Central memory CD8-positive, alpha-beta T cell (primary cell): ENCODE results near the gene DES.

Experiments
- ATAC-seq: fragments of 150-1000 bp; cut with Tn5 transposase; replicated peaks from 2 replicates; pipeline ENCODE4 v1.10.0; 2022; ENCODE audit warnings: mild to moderate bottlenecking, moderate FRiP score, moderate number of reproducible peaks; ENCODE audit not compliant: poor library complexity, severe bottlenecking; ENCODE audit errors: extremely low read depth
- DNase-seq, 2 donors: peaks; one replicate each; pipeline ENCODE4 v3.0.0; 2021; ENCODE audit warnings: low spot score in 2 of 2
- H3K27ac Mint-ChIP-seq: one replicate; pipeline ENCODE4 v1.8.0; 2022; ENCODE audit warnings: low read depth, mild to moderate bottlenecking, moderate library complexity, mixed read lengths
- H3K27me3 Mint-ChIP-seq: one replicate; pipeline ENCODE4 v1.8.0; 2022; ENCODE audit warnings: mixed read lengths
- H3K36me3 Mint-ChIP-seq: one replicate; pipeline ENCODE4 v1.8.0; 2022; ENCODE audit warnings: mild to moderate bottlenecking, moderate library complexity, mixed read lengths; ENCODE audit not compliant: insufficient read depth
- H3K4me1 Mint-ChIP-seq: one replicate; pipeline ENCODE4 v1.8.0; 2022; ENCODE audit warnings: mixed read lengths
- H3K4me3 Mint-ChIP-seq: one replicate; pipeline ENCODE4 v1.8.0; 2022; ENCODE audit warnings: mild to moderate bottlenecking, moderate library complexity, mixed read lengths
- H3K9me3 Mint-ChIP-seq: one replicate; pipeline ENCODE4 v1.8.0; 2022; ENCODE audit warnings: mixed read lengths

The DES gene

DNA sequence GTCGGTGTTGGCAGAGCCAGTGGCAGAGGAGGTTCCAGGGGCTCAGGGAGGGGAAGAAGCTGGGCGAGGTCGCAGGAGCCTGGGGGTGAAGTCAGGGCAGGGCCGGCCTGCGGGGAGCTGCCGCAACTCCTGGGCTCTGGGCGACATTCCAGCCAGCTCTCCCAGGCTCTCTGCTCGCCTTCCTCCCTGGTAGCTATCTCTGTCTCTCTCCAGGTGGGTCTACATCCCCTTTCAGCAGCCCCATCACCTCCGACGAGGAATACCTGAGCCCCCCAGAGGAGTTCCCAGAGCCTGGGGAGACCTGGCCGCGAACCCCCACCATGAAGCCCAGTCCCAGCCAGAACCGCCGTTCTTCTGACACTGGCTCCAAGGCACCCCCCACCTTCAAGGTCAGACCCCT is 43.5 kb downstream of the DES start:
- no peaks in the 10 kb centered on the region for H3K9me3 Mint-ChIP-seq
- no peaks in the 10 kb centered on the region for H3K36me3 Mint-ChIP-seq
- H3K27me3 Mint-ChIP-seq, result no peaks in the 10 kb centered on the region
- no peaks in the 10 kb centered on the region for H3K4me1 Mint-ChIP-seq
- no peak for ATAC-seq
- H3K27ac Mint-ChIP-seq, result no peak overlapping the region
- DNase-seq, result no peak
- H3K4me3 Mint-ChIP-seq, result no peak overlapping the region

DNA sequence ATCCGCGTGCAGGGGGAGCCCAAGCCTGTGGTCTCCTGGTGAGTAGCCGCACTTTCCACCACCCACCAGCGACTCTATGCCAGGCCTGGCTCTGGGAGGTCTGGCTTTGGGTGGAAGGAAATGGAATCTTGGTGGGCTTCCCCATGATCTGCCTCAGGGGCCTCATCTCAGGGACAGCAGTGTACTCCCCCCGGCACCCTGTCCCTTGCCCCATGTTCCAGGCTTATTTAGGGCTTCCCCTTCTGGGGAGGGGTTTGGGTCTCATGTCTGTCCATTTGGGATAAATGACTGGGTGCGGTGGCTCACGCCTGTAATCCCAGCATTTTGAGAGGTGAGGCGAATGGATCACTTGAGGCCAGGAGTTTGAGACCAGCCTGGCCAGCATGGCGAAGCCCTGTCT is 44.2 kb downstream of the DES start:
- no peak overlapping the region for H3K4me3 Mint-ChIP-seq
- no peaks in the 10 kb centered on the region for H3K27me3 Mint-ChIP-seq
- DNase-seq (no peak), ATAC-seq (no peak)
- H3K9me3 Mint-ChIP-seq, result no peaks in the 10 kb centered on the region
- H3K4me1 Mint-ChIP-seq, result no peaks in the 10 kb centered on the region
- no peaks in the 10 kb centered on the region for H3K36me3 Mint-ChIP-seq
- no peak overlapping the region for H3K27ac Mint-ChIP-seq

- Mint-ChIP-seq H3K9me3 (no peaks in the 10 kb centered on the region), H3K4me3 (no peak overlapping the region), H3K27ac (no peak overlapping the region), H3K36me3 (no peaks in the 10 kb centered on the region), H3K27me3 (peaks cover 2% of the 10 kb centered on the region), H3K4me1 (no peaks in the 10 kb centered on the region)
- DNase-seq (no peak), ATAC-seq (no peak)
Observed at GRCh38 chr2:219464286-219465032, 46.3 kb downstream of the DES start.

- peaks cover 16% of the 10 kb centered on the region for H3K27me3 Mint-ChIP-seq
- H3K9me3 Mint-ChIP-seq, result no peaks in the 10 kb centered on the region
- ATAC-seq (no peak), DNase-seq (no peak)
- no peak overlapping the region for H3K27ac Mint-ChIP-seq
- H3K4me1 Mint-ChIP-seq, result no peaks in the 10 kb centered on the region
- no peak overlapping the region for H3K4me3 Mint-ChIP-seq
- no peaks in the 10 kb centered on the region for H3K36me3 Mint-ChIP-seq
Observed at GRCh38 chr2:219465659-219466561, 47.7 kb downstream of the DES start.

DNA sequence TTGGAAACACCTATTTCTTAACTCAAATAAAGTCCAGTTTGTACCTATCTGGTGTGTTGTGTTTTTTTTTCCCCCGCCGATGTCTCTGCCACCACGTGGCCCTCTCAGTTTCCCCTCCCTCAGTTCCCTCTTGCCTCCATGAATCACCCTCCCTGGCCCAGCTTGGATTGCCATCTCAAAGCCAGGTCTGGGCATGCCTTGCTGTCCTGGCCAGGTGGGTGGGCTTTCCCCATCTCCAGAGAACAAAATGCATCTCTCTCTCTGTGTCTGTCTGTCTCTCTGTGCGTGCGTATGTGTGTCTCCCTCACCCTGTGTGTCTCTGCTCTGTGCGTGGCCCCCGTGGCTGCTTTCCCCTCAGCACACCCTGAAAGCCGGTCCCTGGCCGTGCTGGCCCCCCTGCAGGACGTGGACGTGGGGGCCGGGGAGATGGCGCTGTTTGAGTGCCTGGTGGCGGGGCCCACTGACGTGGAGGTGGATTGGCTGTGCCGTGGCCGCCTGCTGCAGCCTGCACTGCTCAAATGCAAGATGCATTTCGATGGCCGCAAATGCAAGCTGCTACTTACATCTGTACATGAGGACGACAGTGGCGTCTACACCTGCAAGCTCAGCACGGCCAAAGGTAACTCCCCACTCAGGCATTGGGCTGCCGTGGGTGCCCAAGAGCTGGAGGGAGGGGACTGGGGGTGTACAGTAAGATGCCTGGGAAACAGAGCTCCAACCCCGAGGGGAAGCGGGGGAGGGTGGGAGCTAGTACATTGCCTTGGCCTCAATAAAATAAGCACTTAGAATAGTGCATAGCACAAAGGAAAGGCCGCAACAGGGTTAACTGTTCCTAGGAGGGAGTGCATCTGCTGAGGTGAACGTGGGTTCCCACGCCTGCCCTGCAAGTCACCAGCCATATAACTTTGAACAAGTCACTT is 48.9 kb downstream of the DES start:
- Mint-ChIP-seq H3K4me1 (no peaks in the 10 kb centered on the region), H3K4me3 (no peak overlapping the region), H3K9me3 (no peaks in the 10 kb centered on the region), H3K27me3 (peaks cover 21% of the 10 kb centered on the region), H3K36me3 (no peaks in the 10 kb centered on the region), H3K27ac (no peak overlapping the region)
- DNase-seq (no peak), ATAC-seq (no peak)

DNA sequence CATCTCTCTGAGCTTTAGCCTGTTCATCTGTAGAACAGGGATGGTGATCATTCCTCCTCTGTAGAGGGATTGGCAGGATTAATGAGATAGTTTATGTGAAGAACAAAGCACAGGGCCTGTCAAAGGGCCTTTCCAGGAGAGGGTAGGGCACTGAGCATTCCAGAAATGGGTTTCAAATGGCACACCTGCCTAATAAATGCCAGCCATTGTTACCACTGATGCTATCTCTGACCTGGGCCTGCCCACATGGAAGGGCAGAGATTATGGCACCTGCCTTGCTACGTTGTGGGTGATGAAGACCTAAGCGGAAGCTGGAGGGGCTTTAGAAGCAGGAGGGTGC is 49.5 kb downstream of the DES start:
- DNase-seq, result no peak
- H3K27ac Mint-ChIP-seq, result no peak overlapping the region
- no peaks in the 10 kb centered on the region for H3K36me3 Mint-ChIP-seq
- peaks cover 21% of the 10 kb centered on the region for H3K27me3 Mint-ChIP-seq
- H3K9me3 Mint-ChIP-seq, result no peaks in the 10 kb centered on the region
- H3K4me3 Mint-ChIP-seq, result no peak overlapping the region
- ATAC-seq, result no peak
- H3K4me1 Mint-ChIP-seq, result no peaks in the 10 kb centered on the region

DNA sequence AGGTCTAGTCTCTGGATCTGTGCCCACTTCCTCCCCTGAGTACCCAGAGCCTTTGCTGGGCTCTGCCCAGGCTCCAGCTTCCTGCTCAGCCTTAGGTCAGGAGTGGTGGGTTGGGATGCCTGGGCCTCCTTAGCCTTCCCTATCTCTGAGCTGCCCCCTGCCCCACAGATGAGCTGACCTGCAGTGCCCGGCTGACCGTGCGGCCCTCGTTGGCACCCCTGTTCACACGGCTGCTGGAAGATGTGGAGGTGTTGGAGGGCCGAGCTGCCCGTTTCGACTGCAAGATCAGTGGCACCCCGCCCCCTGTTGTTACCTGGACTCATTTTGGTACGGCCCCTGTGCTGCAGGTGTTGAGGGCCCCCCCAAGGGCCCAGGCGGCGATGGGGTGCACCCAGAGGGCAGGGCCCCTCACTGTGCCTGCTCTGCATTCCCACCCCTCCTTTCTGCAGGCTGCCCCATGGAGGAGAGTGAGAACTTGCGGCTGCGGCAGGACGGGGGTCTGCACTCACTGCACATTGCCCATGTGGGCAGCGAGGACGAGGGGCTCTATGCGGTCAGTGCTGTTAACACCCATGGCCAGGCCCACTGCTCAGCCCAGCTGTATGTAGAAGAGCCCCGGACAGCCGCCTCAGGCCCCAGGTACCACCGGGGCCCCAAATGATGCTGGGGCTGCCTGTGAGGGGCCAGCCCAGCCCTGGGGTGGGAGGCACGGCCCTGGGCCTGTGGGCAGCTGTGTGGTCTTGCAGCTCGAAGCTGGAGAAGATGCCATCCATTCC is 50.4 kb downstream of the DES start:
- Mint-ChIP-seq H3K27me3 (peaks cover 25% of the 10 kb centered on the region), H3K9me3 (no peaks in the 10 kb centered on the region), H3K4me1 (no peaks in the 10 kb centered on the region), H3K27ac (no peak overlapping the region), H3K4me3 (no peak overlapping the region), H3K36me3 (no peaks in the 10 kb centered on the region)
- DNase-seq (no peak), ATAC-seq (no peak)

DNA sequence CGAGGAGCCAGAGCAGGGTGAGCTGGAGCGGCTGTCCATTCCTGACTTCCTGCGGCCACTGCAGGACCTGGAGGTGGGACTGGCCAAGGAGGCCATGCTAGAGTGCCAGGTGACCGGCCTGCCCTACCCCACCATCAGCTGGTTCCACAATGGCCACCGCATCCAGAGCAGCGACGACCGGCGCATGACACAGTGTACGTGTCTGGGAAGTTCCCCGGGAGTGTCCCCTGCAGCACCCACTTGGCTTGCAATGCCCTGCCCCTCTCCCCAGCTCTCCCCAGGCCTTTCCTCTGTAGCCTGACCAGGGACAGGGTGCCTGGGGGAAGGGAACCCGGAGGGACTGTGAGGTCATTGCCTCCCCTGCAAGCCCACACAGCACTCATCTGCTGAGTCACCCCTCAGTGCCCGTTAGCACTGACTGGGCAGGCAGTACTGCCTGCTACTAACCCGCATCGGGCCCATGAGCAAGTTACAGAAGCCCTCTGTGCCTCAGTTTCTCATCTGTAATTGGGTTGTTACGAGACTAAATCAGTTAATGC is 51.1 kb downstream of the DES start:
- H3K27me3 Mint-ChIP-seq, result peaks cover 31% of the 10 kb centered on the region
- H3K9me3 Mint-ChIP-seq, result no peaks in the 10 kb centered on the region
- ATAC-seq (no peak), DNase-seq (no peak)
- H3K36me3 Mint-ChIP-seq, result no peaks in the 10 kb centered on the region
- no peak overlapping the region for H3K27ac Mint-ChIP-seq
- H3K4me3 Mint-ChIP-seq, result no peak overlapping the region
- H3K4me1 Mint-ChIP-seq, result no peaks in the 10 kb centered on the region

DNA sequence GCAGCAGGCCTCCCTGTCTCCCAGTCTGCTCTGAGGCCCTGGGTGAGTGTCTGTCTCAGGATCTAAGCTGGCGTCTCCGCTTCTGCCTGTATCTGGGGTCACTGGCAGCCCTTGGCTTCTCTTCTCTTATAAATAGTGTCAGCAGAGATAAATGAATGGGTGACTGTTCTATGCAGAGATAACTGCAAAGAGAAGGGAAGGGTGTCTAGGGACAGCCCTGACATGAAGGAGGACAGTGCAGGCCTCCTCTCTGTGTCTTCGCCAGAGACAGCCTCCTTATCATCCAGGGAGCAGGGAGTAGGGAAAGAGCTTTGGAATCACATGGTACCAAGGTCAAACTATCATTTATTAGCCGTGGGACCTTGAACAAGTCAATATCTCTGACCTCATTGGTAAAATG is 52.3 kb downstream of the DES start:
- H3K9me3 Mint-ChIP-seq, result no peaks in the 10 kb centered on the region
- no peak overlapping the region for H3K27ac Mint-ChIP-seq
- ATAC-seq (no peak), DNase-seq (no peak)
- H3K36me3 Mint-ChIP-seq, result no peaks in the 10 kb centered on the region
- H3K27me3 Mint-ChIP-seq, result peaks cover 31% of the 10 kb centered on the region
- no peaks in the 10 kb centered on the region for H3K4me1 Mint-ChIP-seq
- no peak overlapping the region for H3K4me3 Mint-ChIP-seq

GRCh38 chr2:219471476-219472371 is 53.5 kb downstream of the DES start:
- Mint-ChIP-seq H3K9me3 (no peaks in the 10 kb centered on the region), H3K4me1 (no peaks in the 10 kb centered on the region), H3K27ac (no peak overlapping the region), H3K27me3 (peaks cover 41% of the 10 kb centered on the region), H3K36me3 (no peaks in the 10 kb centered on the region), H3K4me3 (no peak overlapping the region)
- ATAC-seq (no peak), DNase-seq (no peak)

DNA sequence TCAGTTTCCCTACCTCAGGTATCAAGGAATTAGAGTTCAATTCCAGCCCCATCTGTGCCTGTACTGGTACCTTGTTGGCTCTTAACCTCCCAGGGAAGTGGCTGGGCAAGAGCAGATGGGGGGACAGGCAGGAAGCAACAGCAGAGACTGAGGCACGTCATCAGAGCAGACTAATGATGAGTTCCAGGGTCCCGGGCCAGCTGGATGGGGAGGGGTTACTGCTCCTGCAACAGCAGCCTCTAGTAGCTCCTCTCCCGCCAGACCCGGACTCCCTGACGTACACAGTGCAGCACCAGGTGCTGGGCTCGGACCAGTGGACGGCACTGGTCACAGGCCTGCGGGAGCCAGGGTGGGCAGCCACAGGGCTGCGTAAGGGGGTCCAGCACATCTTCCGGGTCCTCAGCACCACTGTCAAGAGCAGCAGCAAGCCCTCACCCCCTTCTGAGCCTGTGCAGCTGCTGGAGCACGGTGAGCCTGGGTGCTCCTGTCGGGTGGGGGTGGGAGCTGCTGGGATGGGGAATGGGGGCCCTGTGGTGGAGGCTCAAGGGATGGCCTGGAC is 54.5 kb downstream of the DES start:
- no peak overlapping the region for H3K27ac Mint-ChIP-seq
- H3K27me3 Mint-ChIP-seq, result peaks cover 41% of the 10 kb centered on the region
- H3K36me3 Mint-ChIP-seq, result no peaks in the 10 kb centered on the region
- DNase-seq (no peak), ATAC-seq (no peak)
- no peaks in the 10 kb centered on the region for H3K4me1 Mint-ChIP-seq
- no peak overlapping the region for H3K4me3 Mint-ChIP-seq
- no peaks in the 10 kb centered on the region for H3K9me3 Mint-ChIP-seq
